Adipocyte (in vitro differentiated cells): Measurements from ENCODE around the gene MFN2.
"Not testable (repeated sequence)": the region's sequence is repeated elsewhere in the genome, so short reads cannot be mapped to it uniquely, and the experiment has no call there.

ENCODE experiments used
- DNase-seq: peaks from one replicate; pipeline ENCODE4 v3.0.0-alpha.2; 2015; ENCODE audit warnings: low read depth
- H3K27me3 ChIP-seq: replicated peaks from 2 replicates; pipeline ENCODE4 v1.7.0; 2013; ENCODE audit warnings: mild to moderate bottlenecking, low read length, moderate library complexity; ENCODE audit not compliant: control insufficient read depth, insufficient read depth
- H3K36me3 ChIP-seq: 2 replicates; pipeline ENCODE4 v1.7.0; 2013; ENCODE audit warnings: low read length, mild to moderate bottlenecking, moderate library complexity; ENCODE audit not compliant: control insufficient read depth, insufficient read depth, severe bottlenecking
- H3K4me1 ChIP-seq: 2 replicates; pipeline ENCODE4 v1.7.0; 2013; ENCODE audit warnings: mild to moderate bottlenecking, low read length, moderate library complexity; ENCODE audit not compliant: control insufficient read depth, insufficient read depth
- H3K4me3 ChIP-seq: 2 replicates; pipeline ENCODE4 v1.7.0; 2013; ENCODE audit warnings: mild to moderate bottlenecking, low read length, moderate library complexity
- H3K9ac ChIP-seq: 2 replicates; pipeline ENCODE4 v1.7.0; 2013; ENCODE audit warnings: mild to moderate bottlenecking, low read length, moderate library complexity
- H3K9me3 ChIP-seq: 2 replicates; pipeline ENCODE4 v1.7.0; 2013; ENCODE audit warnings: mild to moderate bottlenecking, low read length, moderate library complexity; ENCODE audit not compliant: control insufficient read depth

The MFN2 gene

GRCh38 chr1:12044187-12044877 is 64.1 kb downstream of the MFN2 start:
- DNase-seq: not testable (repeated sequence)

GRCh38 chr1:12046749-12047119 is 66.5 kb downstream of the MFN2 start:
- H3K36me3 ChIP-seq: no peaks in the 10 kb centered on the region
- DNase-seq: no peak
- no peak overlapping the region for H3K4me3 ChIP-seq
- no peaks in the 10 kb centered on the region for H3K9me3 ChIP-seq
- no peak overlapping the region for H3K9ac ChIP-seq
- peaks cover 9% of the 10 kb centered on the region for H3K4me1 ChIP-seq
- H3K27me3 ChIP-seq: peaks cover 15% of the 10 kb centered on the region

More at GRCh38 chr1:12044187-12044877, 64.1 kb downstream of the MFN2 start:
- H3K27me3 ChIP-seq: peaks cover 19% of the 10 kb centered on the region
- not testable (repeated sequence) for H3K9ac ChIP-seq, H3K9me3 ChIP-seq, H3K36me3 ChIP-seq, H3K4me1 ChIP-seq, H3K4me3 ChIP-seq

GRCh38 chr1:12047120-12047876 is 67.1 kb downstream of the MFN2 start:
- Histone ChIP-seq H3K4me3 (no peak overlapping the region), H3K9ac (no peak overlapping the region), H3K27me3 (peaks cover 15% of the 10 kb centered on the region), H3K4me1 (peaks cover 15% of the 10 kb centered on the region), H3K36me3 (no peaks in the 10 kb centered on the region), H3K9me3 (no peaks in the 10 kb centered on the region)
- DNase-seq: no peak

GRCh38 chr1:12048372-12048771 is 68.1 kb downstream of the MFN2 start:
- no peak for DNase-seq
- Histone ChIP-seq H3K9me3 (no peaks in the 10 kb centered on the region), H3K4me3 (no peak overlapping the region), H3K36me3 (no peaks in the 10 kb centered on the region), H3K9ac (no peak overlapping the region), H3K27me3 (peaks cover 15% of the 10 kb centered on the region), H3K4me1 (peaks cover 24% of the 10 kb centered on the region)

DNA sequence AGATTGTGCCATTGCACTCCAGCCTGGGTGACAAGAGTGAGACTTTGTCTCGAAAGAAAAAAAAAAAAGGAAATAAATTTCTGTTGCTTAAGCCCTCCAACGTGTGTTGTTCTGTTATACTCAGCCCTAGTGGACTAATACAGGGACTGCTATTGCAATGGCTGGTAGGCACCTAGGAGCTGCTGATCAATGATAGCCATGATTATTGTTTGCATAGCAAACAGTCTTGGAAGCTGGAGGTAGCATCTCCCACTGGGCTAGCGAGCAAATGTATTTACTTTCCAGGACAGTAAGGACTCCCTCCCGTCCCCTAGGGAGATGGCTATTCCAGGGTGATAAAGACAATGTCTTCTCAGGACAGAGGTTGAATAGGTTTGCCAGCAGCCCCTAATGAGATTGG is 69.4 kb downstream of the MFN2 start:
- no peak for DNase-seq
- Histone ChIP-seq H3K4me3 (no peak overlapping the region), H3K27me3 (peaks cover 15% of the 10 kb centered on the region), H3K4me1 (peaks cover 27% of the 10 kb centered on the region), H3K9me3 (no peaks in the 10 kb centered on the region), H3K9ac (no peak overlapping the region), H3K36me3 (no peaks in the 10 kb centered on the region)

DNA sequence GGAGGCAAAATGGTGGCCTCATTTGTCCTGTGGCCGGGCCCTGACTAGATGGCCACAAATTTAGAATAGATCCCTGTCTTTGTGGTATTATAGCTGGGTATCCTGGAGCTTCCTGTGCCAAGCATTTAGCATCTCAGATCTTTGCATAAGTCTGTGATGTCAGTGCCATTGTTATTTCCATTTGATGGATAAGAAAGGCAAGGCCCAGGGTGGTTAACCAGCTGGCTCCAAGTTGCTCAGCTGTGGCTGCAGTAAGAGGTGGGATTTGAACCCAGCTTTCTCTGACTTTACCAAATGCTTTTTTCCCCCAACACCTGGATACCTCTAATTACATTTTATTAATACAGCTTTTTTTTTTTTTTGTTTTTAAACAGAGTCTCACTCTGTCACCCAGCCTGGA is 71.1 kb downstream of the MFN2 start:
- H3K36me3 ChIP-seq: no peaks in the 10 kb centered on the region
- H3K9me3 ChIP-seq: no peaks in the 10 kb centered on the region
- no peak overlapping the region for H3K4me3 ChIP-seq
- peaks cover 10% of the 10 kb centered on the region for H3K27me3 ChIP-seq
- H3K9ac ChIP-seq: peak overlapping the region; percentile 63
- no peak for DNase-seq
- H3K4me1 ChIP-seq: peaks cover 27% of the 10 kb centered on the region

DNA sequence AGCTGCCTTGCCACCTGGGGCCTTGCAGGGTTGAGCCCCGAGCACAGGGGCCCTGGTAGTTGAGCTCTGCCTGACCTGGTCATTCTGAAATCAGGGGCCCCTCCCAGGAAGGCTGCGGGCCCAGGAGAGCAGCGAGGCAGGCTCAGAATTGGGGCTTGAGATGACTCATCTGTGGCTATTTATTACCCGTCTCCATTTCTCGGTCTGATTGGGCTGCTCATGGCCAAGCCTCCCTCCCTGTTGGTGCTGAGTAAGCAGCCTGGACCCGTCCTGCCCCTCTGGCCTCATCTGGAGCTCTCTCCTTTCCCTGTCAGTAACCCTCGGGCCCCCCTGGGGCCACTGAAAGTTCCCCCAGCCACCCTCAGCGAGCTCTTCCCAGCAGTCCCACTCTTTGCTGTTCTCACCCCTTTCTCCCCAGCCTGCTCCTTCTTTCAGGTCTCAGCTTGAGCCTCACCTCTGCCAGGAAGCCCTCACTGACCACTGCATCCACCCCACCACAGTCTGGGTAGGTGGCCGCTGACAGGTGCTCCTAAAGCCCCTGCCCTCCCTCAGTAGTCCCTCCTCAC is 71.8 kb downstream of the MFN2 start:
- Histone ChIP-seq H3K9me3 (no peaks in the 10 kb centered on the region), H3K4me1 (peaks cover 27% of the 10 kb centered on the region), H3K9ac (peak overlapping the region; percentile 63), H3K27me3 (peaks cover 3% of the 10 kb centered on the region), H3K4me3 (peak overlapping the region; percentile 54), H3K36me3 (no peaks in the 10 kb centered on the region)
- DNase-seq: peak; percentile 86

DNA sequence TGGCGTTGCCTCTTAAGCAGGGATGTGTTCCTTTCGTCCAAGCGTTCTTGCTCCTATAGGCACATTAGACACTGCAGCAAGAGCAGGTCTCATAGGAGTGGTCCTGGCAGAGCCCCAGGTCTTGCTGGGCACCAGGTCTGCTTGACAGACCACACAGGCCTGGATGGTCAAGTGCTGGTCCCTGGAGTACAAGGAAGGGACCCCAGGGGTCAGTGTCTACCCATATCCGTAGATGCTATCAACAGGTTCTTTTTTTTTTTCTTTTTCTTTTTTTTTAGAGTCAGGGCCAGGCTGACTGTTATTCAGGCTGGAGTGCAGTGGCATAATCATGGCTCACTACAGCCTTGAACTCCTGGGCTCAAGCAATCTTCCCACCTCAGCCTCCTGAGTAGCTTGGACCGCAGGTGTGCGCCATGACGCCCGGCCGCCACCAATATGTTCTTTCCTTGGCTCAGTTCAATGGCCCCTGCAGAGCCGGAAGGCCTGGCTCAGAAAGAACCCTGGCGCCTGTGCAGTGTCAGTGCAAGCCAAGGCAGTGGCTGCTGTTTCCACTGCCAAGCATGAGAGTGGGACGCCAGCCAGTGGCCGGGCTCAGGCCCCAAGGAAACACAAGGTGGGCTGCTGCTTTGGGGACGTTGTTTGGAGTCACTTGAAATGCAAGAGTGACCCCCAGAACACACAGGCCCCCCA is 72.9 kb downstream of the MFN2 start:
- Histone ChIP-seq H3K4me3 (no peak overlapping the region), H3K27me3 (no peaks in the 10 kb centered on the region), H3K36me3 (no peaks in the 10 kb centered on the region), H3K4me1 (peaks cover 27% of the 10 kb centered on the region), H3K9ac (no peak overlapping the region), H3K9me3 (peaks cover 4% of the 10 kb centered on the region)
- DNase-seq: no peak

- H3K9me3 ChIP-seq: peaks cover 5% of the 10 kb centered on the region
- no peak overlapping the region for H3K4me3 ChIP-seq
Measured at GRCh38 chr1:12053752-12054548, 73.7 kb downstream of the MFN2 start.

GRCh38 chr1:12055259-12055658 is 75.0 kb downstream of the MFN2 start:
- Histone ChIP-seq H3K4me1 (peaks cover 23% of the 10 kb centered on the region), H3K9me3 (peaks cover 5% of the 10 kb centered on the region), H3K36me3 (no peaks in the 10 kb centered on the region), H3K9ac (no peak overlapping the region), H3K27me3 (peaks cover 11% of the 10 kb centered on the region), H3K4me3 (no peak overlapping the region)
- no peak for DNase-seq

More at GRCh38 chr1:12053752-12054548, 73.7 kb downstream of the MFN2 start:
- Histone ChIP-seq H3K27me3 (no peaks in the 10 kb centered on the region), H3K4me1 (peaks cover 23% of the 10 kb centered on the region), H3K9ac (no peak overlapping the region), H3K36me3 (no peaks in the 10 kb centered on the region)
- DNase-seq: no peak
